Frontal cortex (tissue), 4 donors: Measurements from ENCODE around the gene SVBP. TPM values are rescaled to one million over a fixed set of nuclear protein-coding genes. Genes with fewer than 3 reads are reported as not detected.
"Not testable (repeated sequence)": the region's sequence is repeated elsewhere in the genome, so short reads cannot be mapped to it uniquely, and the experiment has no call there.

Source experiments
- DNase-seq, 2 donors: peaks; one replicate each; pipeline ENCODE4 v3.0.0; 2012; ENCODE audit warnings: low spot score in 2 of 2
- FAIRE-seq: peaks from 2 replicates; lab custom pipeline; 2012; peaks lifted over from hg19 to GRCh38; lab: Jason Lieb, UNC
- total RNA-seq: library from RNA; depleted of rRNA; stranded (reverse); fragments of >200 nt; gene quantifications from one replicate; pipeline ENCODE4 v1.2.3, GENCODE V29; 2014
- donor health status: control.
- donor health status: control.
- donor health status: control.

SVBP gene
- 55.4 TPM for total RNA-seq

GRCh38 chr1:42816585-42817439 is at the start of gene SVBP, which contains the start of gene ERMAP:
Gene SVBP, minus strand, starts transcription at chr1:42817397. Its CDS starts 853 bp downstream, at chr1:42816544.
Gene ERMAP, plus strand, starts transcription at chr1:42817122. Its CDS starts 13,327 bp downstream, at chr1:42830449.
- FAIRE-seq (no peak), DNase-seq (peak; percentile 94 to 95)

GRCh38 chr1:42866549-42866948 is 49.4 kb upstream of the SVBP start:
- DNase-seq (no peak), FAIRE-seq (no peak)

- no peak for FAIRE-seq
- no peak for DNase-seq
Measured at GRCh38 chr1:42861014-42861399, 43.8 kb upstream of the SVBP start.

DNA sequence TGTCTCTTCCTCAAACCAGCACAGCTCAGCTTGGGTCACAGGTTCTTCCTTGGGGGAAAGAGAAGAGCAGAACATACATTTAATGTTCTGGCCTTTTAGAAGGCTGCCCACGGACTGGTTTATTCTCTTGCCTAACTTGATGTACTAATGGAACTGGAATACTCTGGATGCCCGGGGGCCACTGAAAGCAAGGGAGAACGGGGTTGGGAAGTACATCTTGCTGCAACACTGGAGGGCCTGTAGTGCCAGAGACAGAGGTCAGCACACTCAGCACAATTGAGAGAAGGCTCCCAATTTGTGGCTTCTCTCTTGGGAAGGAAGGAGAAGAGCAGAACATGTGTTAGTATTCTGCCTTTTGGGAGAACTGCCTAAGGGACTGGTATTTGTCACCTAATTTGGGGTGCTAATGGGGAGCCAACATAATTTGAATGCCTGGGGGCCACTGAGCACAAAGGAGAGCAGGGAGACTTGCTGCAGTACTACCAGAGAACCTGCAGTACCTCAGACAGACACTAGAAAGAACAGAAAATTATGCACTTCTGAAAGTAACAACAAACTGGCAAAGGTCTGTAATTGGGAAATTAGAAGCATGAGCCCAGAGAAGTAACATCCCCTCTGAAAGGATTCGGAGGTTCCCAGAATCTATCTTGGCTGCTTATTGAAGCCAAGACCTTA is 43.3 kb upstream of the SVBP start:
- FAIRE-seq: no peak
- no peak for DNase-seq

GRCh38 chr1:42859366-42859765 is 42.2 kb upstream of the SVBP start:
- FAIRE-seq, DNase-seq: not testable (repeated sequence)

DNA sequence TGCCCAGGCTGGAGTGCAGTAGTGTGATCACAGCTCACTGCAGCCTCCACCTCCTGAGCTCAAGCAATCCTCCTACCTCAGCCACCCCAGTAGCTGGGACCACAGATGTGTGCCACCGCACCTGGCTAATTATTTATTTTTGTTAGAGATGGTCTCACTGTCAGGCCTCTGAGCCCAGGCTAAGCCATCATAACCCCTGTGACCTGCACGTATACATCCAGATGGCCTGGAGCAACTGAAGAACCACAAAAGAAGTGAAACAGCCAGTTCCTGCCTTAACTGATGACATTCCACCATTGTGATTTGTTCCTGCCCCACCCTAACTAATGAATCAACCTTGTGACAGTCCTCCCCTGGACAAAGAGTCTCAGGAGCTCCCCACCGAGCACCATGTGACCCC is 39.4 kb upstream of the SVBP start:
- not testable (repeated sequence) for FAIRE-seq, DNase-seq

- DNase-seq (no peak), FAIRE-seq (no peak)
Measured at GRCh38 chr1:42853116-42853884, 36.1 kb upstream of the SVBP start.

DNA sequence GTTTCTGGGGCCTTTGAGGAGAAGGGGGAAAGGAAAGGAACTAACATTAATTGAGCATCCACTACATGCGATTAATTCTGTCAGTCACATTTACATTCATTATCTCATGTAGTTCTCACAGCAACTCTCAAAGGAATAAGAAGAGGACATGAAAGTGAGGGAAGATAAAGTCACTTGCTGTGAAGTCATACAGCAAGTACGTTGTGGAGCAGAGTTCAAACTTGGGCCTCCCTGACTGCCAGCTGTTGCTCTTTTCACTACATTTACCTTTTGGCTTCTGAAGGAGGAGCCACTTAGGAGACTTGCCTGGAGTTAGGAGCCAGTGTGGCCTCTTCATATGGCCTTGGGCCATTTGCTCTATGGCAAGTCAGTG is 35.4 kb upstream of the SVBP start:
- FAIRE-seq (no peak), DNase-seq (no peak)

GRCh38 chr1:42851960-42852607 is 34.9 kb upstream of the SVBP start:
- FAIRE-seq: no peak
- no peak for DNase-seq

DNA sequence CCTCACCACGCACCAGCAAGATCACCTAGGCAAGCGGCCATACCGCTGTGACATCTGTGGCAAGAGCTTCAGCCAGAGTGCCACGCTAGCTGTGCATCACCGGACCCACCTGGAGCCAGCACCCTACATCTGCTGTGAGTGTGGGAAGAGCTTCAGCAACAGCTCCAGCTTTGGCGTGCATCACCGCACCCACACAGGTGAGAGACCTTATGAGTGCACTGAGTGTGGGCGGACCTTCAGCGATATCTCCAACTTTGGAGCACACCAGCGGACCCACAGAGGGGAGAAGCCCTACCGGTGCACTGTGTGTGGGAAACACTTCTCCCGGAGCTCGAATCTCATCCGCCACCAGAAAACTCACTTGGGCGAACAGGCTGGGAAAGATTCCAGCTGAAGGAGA is 34.2 kb upstream of the SVBP start:
- no peak for DNase-seq
- FAIRE-seq: no peak

- DNase-seq: no peak
- no peak for FAIRE-seq
Measured at GRCh38 chr1:42849944-42850343, 32.7 kb upstream of the SVBP start.

- FAIRE-seq (no peak), DNase-seq (no peak)
Measured at GRCh38 chr1:42848823-42849537, 31.8 kb upstream of the SVBP start.

DNA sequence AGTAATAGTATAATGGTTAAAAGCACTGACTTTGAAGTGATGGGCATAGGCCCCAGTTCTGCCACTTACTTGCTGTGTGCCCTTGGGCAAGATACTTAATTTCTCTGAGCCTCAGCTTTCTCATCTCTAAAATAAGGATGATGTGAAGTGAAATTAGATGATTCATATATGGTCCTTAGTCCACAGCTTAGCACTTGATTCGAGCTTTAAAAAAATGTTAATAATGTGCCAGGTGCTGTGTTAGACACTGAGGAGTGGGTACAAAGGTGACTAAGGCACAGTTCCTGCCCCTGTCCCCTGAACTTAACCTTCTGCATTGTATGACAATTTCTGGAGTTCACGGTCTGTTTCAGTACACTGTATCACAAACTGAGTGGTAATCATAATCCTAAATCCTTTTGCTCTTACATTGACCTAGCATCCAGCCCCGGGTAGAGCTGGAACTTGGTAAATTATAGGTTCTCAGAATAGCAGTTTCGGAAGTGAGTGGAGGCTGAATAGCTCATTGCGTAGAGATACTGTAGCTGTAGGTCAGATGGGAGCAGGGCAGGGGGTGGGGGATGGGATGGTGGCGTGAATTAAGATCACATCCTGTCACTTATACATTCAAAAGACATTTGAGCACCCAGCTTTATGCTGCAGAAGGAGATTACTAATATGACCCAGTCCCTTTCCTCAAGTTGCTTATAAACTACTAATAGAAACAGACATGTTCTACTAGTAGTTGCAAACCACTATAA is 30.7 kb upstream of the SVBP start:
- FAIRE-seq (no peak), DNase-seq (no peak)

GRCh38 chr1:42847111-42847595 is 30.0 kb upstream of the SVBP start:
- FAIRE-seq (no peak), DNase-seq (no peak)

- FAIRE-seq (peak; percentile 93), DNase-seq (peak; percentile 86 to 97)
Measured at GRCh38 chr1:42846257-42847110, 29.3 kb upstream of the SVBP start, which contains the start of gene ZNF691. Gene ZNF691, plus strand, starts transcription at chr1:42846613. Its CDS starts 3,046 bp downstream, at chr1:42849659.

DNA sequence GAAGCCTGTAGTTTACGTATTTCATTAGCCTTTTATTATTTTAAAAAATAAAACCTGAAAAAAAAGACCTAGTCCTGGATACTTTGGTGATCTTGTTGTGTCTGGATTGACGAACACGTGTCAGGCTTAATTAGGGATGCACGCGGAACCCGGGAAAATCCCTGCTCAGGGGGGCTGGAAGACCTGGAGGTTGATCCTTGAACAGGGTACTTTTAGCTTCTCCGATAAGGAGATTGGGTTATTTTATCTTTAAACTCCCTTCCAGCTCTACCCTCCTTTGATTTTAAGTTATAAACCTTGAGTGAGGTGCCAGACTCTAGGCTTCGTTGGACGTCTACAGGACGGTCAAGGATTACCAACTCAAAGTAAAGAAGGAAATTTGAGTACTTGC is 28.7 kb upstream of the SVBP start:
- no peak for DNase-seq
- FAIRE-seq: no peak

DNA sequence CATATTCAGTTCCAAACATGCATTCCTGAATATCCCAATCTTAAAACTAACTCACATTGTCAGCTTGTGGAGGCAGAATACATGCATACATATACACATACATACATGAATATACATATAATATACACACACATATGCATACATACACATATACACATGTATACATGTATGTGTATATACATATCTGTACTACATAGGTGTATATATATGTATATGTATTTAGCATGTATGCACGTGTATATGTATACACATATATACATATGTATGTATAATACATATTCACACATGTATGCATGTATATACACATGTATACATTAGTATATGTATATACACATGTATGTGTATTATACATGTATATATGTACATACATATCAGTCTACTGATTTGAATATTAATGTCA is 28.0 kb upstream of the SVBP start:
- DNase-seq: no peak
- FAIRE-seq: no peak
